MM.1S (cell line): ENCODE measurements around the gene LRRC10B.

Experiments used
- DNase-seq: peaks from one replicate; pipeline ENCODE4 v3.0.0-alpha.2; 2015
- H2AFZ ChIP-seq: fragments of 300-600 bp; sonication (generic); 2 replicates; pipeline ENCODE4 v1.6.0; 2016; ENCODE audit warnings: antibody characterized with exemption, low read length
- H3F3A ChIP-seq: fragments of 300-600 bp; sonication (generic); 2 replicates; pipeline ENCODE4 v1.6.1; 2016; ENCODE audit warnings: mild to moderate bottlenecking, antibody characterized with exemption, low read length, moderate library complexity, mixed read lengths; ENCODE audit not compliant: insufficient read depth
- H3K27ac ChIP-seq: fragments of 300-600 bp; sonication (generic); 2 replicates; pipeline ENCODE4 v1.5.1; 2016; ENCODE audit warnings: mild to moderate bottlenecking, low read length
- H3K27me3 ChIP-seq: fragments of 300-600 bp; sonication (generic); replicated peaks from 2 replicates; pipeline ENCODE4 v1.6.0; 2016; ENCODE audit warnings: low read length; ENCODE audit not compliant: insufficient read depth
- H3K36me3 ChIP-seq: fragments of 300-600 bp; sonication (generic); replicated peaks from 2 replicates; pipeline ENCODE4 v1.6.1; 2016; ENCODE audit warnings: mild to moderate bottlenecking, low read length, mixed read lengths; ENCODE audit not compliant: insufficient read depth
- H3K4me1 ChIP-seq: fragments of 300-600 bp; sonication (generic); 2 replicates; pipeline ENCODE4 v1.6.1; 2016; ENCODE audit warnings: low read length, mixed read lengths
- H3K4me2 ChIP-seq: fragments of 300-600 bp; sonication (generic); 2 replicates; pipeline ENCODE4 v1.6.0; 2016; ENCODE audit warnings: low read depth, low read length
- H3K4me3 ChIP-seq: fragments of 300-600 bp; sonication (generic); 2 replicates; pipeline ENCODE4 v1.5.1; 2016; ENCODE audit warnings: low read length, mixed read lengths
- H3K79me2 ChIP-seq: fragments of 300-600 bp; sonication (generic); 2 replicates; pipeline ENCODE4 v1.6.1; 2016; ENCODE audit warnings: mixed run types, low read length, mixed read lengths
- H3K9ac ChIP-seq: fragments of 300-600 bp; sonication (generic); 2 replicates; pipeline ENCODE4 v1.6.1; 2016; ENCODE audit warnings: low read length, mixed read lengths
- H3K9me2 ChIP-seq: fragments of 300-600 bp; sonication (generic); replicated peaks from 2 replicates; pipeline ENCODE4 v1.6.1; 2016; ENCODE audit warnings: mild to moderate bottlenecking, low read length, mixed read lengths; ENCODE audit not compliant: insufficient read depth
- H3K9me3 ChIP-seq: fragments of 300-600 bp; sonication (generic); replicated peaks from 2 replicates; pipeline ENCODE4 v1.6.1; 2016; ENCODE audit warnings: mild to moderate bottlenecking, low read length, mixed read lengths; ENCODE audit not compliant: insufficient read depth
- H4K20me1 ChIP-seq: fragments of 300-600 bp; sonication (generic); 2 replicates; pipeline ENCODE4 v1.6.1; 2016; ENCODE audit warnings: mild to moderate bottlenecking, low read length, moderate library complexity, mixed read lengths; ENCODE audit not compliant: insufficient read depth
- EZH2 ChIP-seq: fragments of 300-600 bp; sonication (generic); optimal IDR thresholded peaks from 2 replicates; pipeline ENCODE3; 2017; ENCODE audit warnings: low read depth, mild to moderate bottlenecking, antibody characterized with exemption, low read length, mixed read lengths
- EZH2phosphoT487 ChIP-seq: fragments of 300-600 bp; sonication (generic); IDR thresholded peaks from 2 replicates; pipeline ENCODE4 v1.6.1; 2018; ENCODE audit warnings: antibody characterized with exemption, low read length
- TF ChIP-seq, protein P1 (sequence below): fragments of 300-600 bp; sonication (generic); IDR thresholded peaks from 2 replicates; pipeline ENCODE4 v1.5.1; 2016; ENCODE audit warnings: antibody characterized with exemption, low read length, mixed read lengths

Gene LRRC10B

GRCh38 chr11:61555051-61555969 is 46.8 kb downstream of the LRRC10B start:
- Histone ChIP-seq H3K9me2 (no peaks in the 10 kb centered on the region), H4K20me1 (no peaks in the 10 kb centered on the region), H3K9me3 (no peaks in the 10 kb centered on the region), H3K4me3 (no peak overlapping the region), H3K79me2 (no peaks in the 10 kb centered on the region), H3K36me3 (no peaks in the 10 kb centered on the region), H3K4me1 (no peaks in the 10 kb centered on the region), H3K27me3 (peaks cover 91% of the 10 kb centered on the region), H2AFZ (no peak overlapping the region), H3K9ac (no peak overlapping the region), H3K4me2 (no peak overlapping the region), H3K27ac (no peak overlapping the region), H3F3A (no peaks in the 10 kb centered on the region)
- DNase-seq = no peak
- TF ChIP-seq EZH2phosphoT487 (no peak), EZH2 (peak; percentile 90)

DNA sequence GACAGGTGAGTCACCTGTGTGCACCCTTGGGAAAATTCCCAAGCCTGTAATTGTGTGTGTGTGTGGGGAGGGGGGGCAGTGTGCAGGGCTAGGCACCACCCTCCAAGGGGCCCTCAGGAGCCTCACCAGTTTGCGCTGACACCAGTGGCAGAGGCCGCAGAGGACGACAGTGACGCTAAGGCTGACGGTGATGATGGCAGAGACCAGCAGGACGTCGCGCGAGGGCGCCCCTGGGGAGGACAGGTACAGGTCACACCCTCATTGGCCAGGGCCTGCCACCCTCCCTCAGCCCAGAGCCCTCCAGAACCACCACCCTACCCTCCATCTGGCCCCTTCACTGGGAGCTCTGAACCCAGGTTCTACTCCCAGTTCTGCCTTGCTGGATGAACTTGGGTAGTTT is 47.4 kb downstream of the LRRC10B start:
- no peak for DNase-seq
- H4K20me1 ChIP-seq = no peaks in the 10 kb centered on the region
- H3K36me3 ChIP-seq = no peaks in the 10 kb centered on the region
- H3F3A ChIP-seq = no peaks in the 10 kb centered on the region
- no peaks in the 10 kb centered on the region for H3K9me3 ChIP-seq
- no peak overlapping the region for H3K9ac ChIP-seq
- H3K79me2 ChIP-seq = no peaks in the 10 kb centered on the region
- no peak overlapping the region for H3K27ac ChIP-seq
- no peak overlapping the region for H3K4me3 ChIP-seq
- no peak for TF ChIP-seq EZH2phosphoT487
- TF ChIP-seq, protein P1, sequence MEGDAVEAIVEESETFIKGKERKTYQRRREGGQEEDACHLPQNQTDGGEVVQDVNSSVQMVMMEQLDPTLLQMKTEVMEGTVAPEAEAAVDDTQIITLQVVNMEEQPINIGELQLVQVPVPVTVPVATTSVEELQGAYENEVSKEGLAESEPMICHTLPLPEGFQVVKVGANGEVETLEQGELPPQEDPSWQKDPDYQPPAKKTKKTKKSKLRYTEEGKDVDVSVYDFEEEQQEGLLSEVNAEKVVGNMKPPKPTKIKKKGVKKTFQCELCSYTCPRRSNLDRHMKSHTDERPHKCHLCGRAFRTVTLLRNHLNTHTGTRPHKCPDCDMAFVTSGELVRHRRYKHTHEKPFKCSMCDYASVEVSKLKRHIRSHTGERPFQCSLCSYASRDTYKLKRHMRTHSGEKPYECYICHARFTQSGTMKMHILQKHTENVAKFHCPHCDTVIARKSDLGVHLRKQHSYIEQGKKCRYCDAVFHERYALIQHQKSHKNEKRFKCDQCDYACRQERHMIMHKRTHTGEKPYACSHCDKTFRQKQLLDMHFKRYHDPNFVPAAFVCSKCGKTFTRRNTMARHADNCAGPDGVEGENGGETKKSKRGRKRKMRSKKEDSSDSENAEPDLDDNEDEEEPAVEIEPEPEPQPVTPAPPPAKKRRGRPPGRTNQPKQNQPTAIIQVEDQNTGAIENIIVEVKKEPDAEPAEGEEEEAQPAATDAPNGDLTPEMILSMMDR = no peak
- TF ChIP-seq EZH2 = no peak
- peaks cover 91% of the 10 kb centered on the region for H3K27me3 ChIP-seq
- H3K4me2 ChIP-seq = no peak overlapping the region
- no peaks in the 10 kb centered on the region for H3K9me2 ChIP-seq
- H2AFZ ChIP-seq = no peak overlapping the region
- H3K4me1 ChIP-seq = no peaks in the 10 kb centered on the region

DNA sequence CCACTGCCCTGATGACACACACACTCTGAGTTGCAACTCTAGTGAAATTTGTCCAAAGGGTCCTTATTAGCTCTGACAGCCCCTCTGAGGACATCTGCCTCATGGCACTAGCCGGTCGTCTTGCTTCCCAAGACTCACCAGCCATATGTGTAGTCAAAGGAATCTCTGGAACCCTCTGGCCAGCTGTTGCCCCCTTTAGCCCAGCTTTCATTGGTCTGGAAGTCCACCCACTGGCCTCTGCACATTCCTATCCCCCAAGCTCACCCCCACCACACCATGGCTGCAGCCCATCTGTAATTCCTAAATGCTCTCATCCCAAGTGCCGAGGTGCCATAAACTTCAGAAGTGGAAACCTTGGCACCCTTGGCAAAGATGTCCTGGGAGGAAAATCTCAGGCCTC is 48.1 kb downstream of the LRRC10B start:
- Histone ChIP-seq H3K27me3 (peaks cover 91% of the 10 kb centered on the region), H3K4me2 (no peak overlapping the region)

More for the DNA sequence above, 48.1 kb downstream of the LRRC10B start:
- H3K4me1 ChIP-seq = no peaks in the 10 kb centered on the region
- H2AFZ ChIP-seq = no peak overlapping the region
- no peak overlapping the region for H3K4me3 ChIP-seq
- no peak overlapping the region for H3K27ac ChIP-seq
- no peaks in the 10 kb centered on the region for H3K36me3 ChIP-seq
- H3K9me2 ChIP-seq = no peaks in the 10 kb centered on the region
- no peak overlapping the region for H3K9ac ChIP-seq
- no peaks in the 10 kb centered on the region for H3K9me3 ChIP-seq
- no peak for TF ChIP-seq EZH2
- no peak for TF ChIP-seq EZH2phosphoT487
- TF ChIP-seq, protein P1 = no peak
- no peaks in the 10 kb centered on the region for H4K20me1 ChIP-seq
- no peaks in the 10 kb centered on the region for H3F3A ChIP-seq
- no peaks in the 10 kb centered on the region for H3K79me2 ChIP-seq
- no peak for DNase-seq
